ENCODE results near the gene VPS35L. TPM values are rescaled to one million over a fixed set of nuclear protein-coding genes. Genes with fewer than 3 reads are reported as not detected.

Gene VPS35L
- total RNA-seq, 1 experiment from 2014 or later, result 11.7 TPM

GRCh38 chr16:19613834-19614233 lies 58.3 kb downstream of the VPS35L start:
- H4K20me1 ChIP-seq (ENCODE audit: insufficient read depth), result no peaks in the 10 kb centered on the region
- no peaks in the 10 kb centered on the region for H3K36me3 ChIP-seq (ENCODE audit: low read depth)
- no peaks in the 10 kb centered on the region for H3F3A ChIP-seq (ENCODE audit: insufficient read depth, low read depth)
- H3K27ac ChIP-seq, result no peak overlapping the region
- ChIA-PET CTCF (no interaction called here), POLR2A (ENCODE audit: unreplicated experiment) (no interaction called here)
- H2AFZ ChIP-seq, result no peak overlapping the region
- no peak overlapping the region for H3K4me3 ChIP-seq
- no peak overlapping the region for H3K4me2 ChIP-seq
- TF ChIP-seq EZH2 (IDR thresholded peaks at IDR 0.05; ENCODE audit: low read depth), result no peak
- TF ChIP-seq CTCF (conservative IDR thresholded peaks at IDR 0.05), result no peak
- no peaks in the 10 kb centered on the region for H3K9me2 ChIP-seq (ENCODE audit: insufficient read depth)
- H3K9me3 ChIP-seq (ENCODE audit: insufficient read depth, low read depth), result no peaks in the 10 kb centered on the region
- no TSS peak for BruUV-seq (replicated peaks)
- H3K4me1 ChIP-seq (replicated peaks; ENCODE audit: insufficient read depth), result 0 out of 2 replicates have a peak, but pooled peaks cover 6% of the 10 kb centered on the region
- intact Hi-C loops (cut with micrococcal nuclease; ENCODE audit: unreplicated experiment), result no loop called here
- no peaks in the 10 kb centered on the region for H3K79me2 ChIP-seq (ENCODE audit: low read depth)
- no peak for DNase-seq
- no peaks in the 10 kb centered on the region for H3K27me3 ChIP-seq (ENCODE audit: insufficient read depth, low read depth)

DNA sequence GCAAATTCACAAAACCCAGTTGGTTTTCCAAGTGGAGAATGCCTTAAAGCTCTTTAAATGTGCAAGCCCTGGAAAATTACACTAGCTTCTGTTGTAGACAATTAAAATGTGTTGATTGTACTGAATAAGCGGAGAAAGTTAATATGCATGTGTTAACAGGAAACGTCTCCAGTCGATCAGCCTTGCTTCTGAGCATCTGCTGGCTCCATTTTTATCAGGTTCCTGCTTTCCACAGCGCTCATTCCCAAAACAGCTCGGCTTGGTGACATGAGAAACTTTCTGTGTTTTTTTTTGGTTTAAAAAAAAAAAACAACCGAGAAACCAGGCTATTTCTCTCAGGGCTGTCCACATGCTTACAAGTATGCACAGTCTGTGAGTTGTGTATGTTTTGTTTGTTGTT lies 60.7 kb downstream of the VPS35L start:
- no TSS peak for BruUV-seq (replicated peaks)
- Histone ChIP-seq H3K79me2 (ENCODE audit: low read depth) (no peaks in the 10 kb centered on the region), H4K20me1 (ENCODE audit: insufficient read depth) (no peaks in the 10 kb centered on the region), H3K27me3 (ENCODE audit: insufficient read depth, low read depth) (no peaks in the 10 kb centered on the region), H3K4me3 (no peak overlapping the region), H3K36me3 (ENCODE audit: low read depth) (no peaks in the 10 kb centered on the region), H2AFZ (no peak overlapping the region), H3K4me2 (no peak overlapping the region), H3F3A (ENCODE audit: insufficient read depth, low read depth) (no peaks in the 10 kb centered on the region), H3K27ac (no peak overlapping the region), H3K9me3 (ENCODE audit: insufficient read depth, low read depth) (no peaks in the 10 kb centered on the region), H3K9me2 (ENCODE audit: insufficient read depth) (no peaks in the 10 kb centered on the region), H3K4me1 (replicated peaks; ENCODE audit: insufficient read depth) (no peaks in the 10 kb centered on the region)
- intact Hi-C loops (cut with micrococcal nuclease; ENCODE audit: unreplicated experiment), result no loop called here
- TF ChIP-seq CTCF (conservative IDR thresholded peaks at IDR 0.05) (no peak), EZH2 (IDR thresholded peaks at IDR 0.05; ENCODE audit: low read depth) (no peak)
- CTCF ChIA-PET, result interaction anchor here (0.6 to 0.7 kb wide), 3 partner anchors 16 to 770 kb away, joined by 3 to 5 read pairs (median 3); no protein-coding TSS in a partner anchor
- no peak for DNase-seq
- POLR2A ChIA-PET (ENCODE audit: unreplicated experiment), result no interaction called here

DNA sequence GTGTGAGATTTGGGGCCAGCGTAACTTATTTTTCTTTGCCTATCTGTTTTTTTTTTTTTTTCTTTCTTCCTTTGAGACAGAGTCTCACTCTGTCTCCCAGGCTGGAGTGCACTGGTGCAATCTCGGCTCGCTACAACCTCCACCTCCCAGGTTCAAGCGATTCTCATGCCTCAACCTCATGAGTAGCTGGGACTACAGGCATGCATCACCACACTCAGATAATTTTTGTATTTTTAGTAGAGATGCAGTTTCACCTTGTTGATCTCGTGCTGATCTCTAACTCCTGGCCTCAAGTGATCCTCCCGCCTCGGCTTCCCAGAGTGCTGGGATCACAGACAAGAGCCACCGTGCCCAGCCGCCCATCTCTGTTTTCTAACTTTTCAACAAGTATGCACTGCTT lies 63.4 kb downstream of the VPS35L start:
- POLR2A ChIA-PET (ENCODE audit: unreplicated experiment), result no interaction called here
- H3K79me2 ChIP-seq (ENCODE audit: low read depth), result no peaks in the 10 kb centered on the region
- H3K4me3 ChIP-seq, result no peak overlapping the region
- no peaks in the 10 kb centered on the region for H3K36me3 ChIP-seq (ENCODE audit: low read depth)
- CTCF ChIA-PET, result no interaction called here
- intact Hi-C loops (cut with micrococcal nuclease; ENCODE audit: unreplicated experiment), result no loop called here
- H3K4me1 ChIP-seq (replicated peaks; ENCODE audit: insufficient read depth), result no peaks in the 10 kb centered on the region
- no peaks in the 10 kb centered on the region for H3K9me3 ChIP-seq (ENCODE audit: insufficient read depth, low read depth)
- no peak overlapping the region for H2AFZ ChIP-seq
- no peak overlapping the region for H3K4me2 ChIP-seq
- H3K27ac ChIP-seq, result no peak overlapping the region
- DNase-seq, result no peak
- H4K20me1 ChIP-seq (ENCODE audit: insufficient read depth), result no peaks in the 10 kb centered on the region
- no TSS peak for BruUV-seq (replicated peaks)
- H3K27me3 ChIP-seq (ENCODE audit: insufficient read depth, low read depth), result no peaks in the 10 kb centered on the region
- no peaks in the 10 kb centered on the region for H3F3A ChIP-seq (ENCODE audit: insufficient read depth, low read depth)
- no peaks in the 10 kb centered on the region for H3K9me2 ChIP-seq (ENCODE audit: insufficient read depth)
- TF ChIP-seq EZH2 (IDR thresholded peaks at IDR 0.05; ENCODE audit: low read depth) (no peak), CTCF (conservative IDR thresholded peaks at IDR 0.05) (no peak)
